D721Med (cell line): ENCODE measurements around the gene AGL.
"Not testable (repeated sequence)": the region's sequence is repeated elsewhere in the genome, so short reads cannot be mapped to it uniquely, and the experiment has no call there.

Experiments used
- DNase-seq: peaks from one replicate; pipeline ENCODE4 v3.0.0; 2011; ENCODE audit warnings: low spot score; ENCODE audit not compliant: insufficient read length
- FAIRE-seq: peaks from 2 replicates; lab custom pipeline; 2011; peaks lifted over from hg19 to GRCh38; lab: Jason Lieb, UNC
- CTCF ChIP-seq: IDR thresholded peaks from 2 replicates; pipeline ENCODE4 v1.5.1; 2012; ENCODE audit warnings: mild to moderate bottlenecking, control low read depth; ENCODE audit not compliant: insufficient read depth; ENCODE audit errors: missing control alignments

AGL gene

GRCh38 chr1:99887890-99888289 lies 37.7 kb downstream of the AGL start:
- no peak for TF ChIP-seq CTCF
- DNase-seq (no peak), FAIRE-seq (no peak)

- no peak for TF ChIP-seq CTCF
- DNase-seq, result no peak
- no peak for FAIRE-seq
Observed at GRCh38 chr1:99891997-99892396, 41.8 kb downstream of the AGL start.

- not testable (repeated sequence) for DNase-seq, FAIRE-seq
Observed at GRCh38 chr1:99903278-99903677, 53.1 kb downstream of the AGL start.

GRCh38 chr1:99906535-99906934 lies 56.4 kb downstream of the AGL start:
- TF ChIP-seq CTCF, result no peak
- DNase-seq (no peak), FAIRE-seq (no peak)

- no peak for TF ChIP-seq CTCF
- no peak for FAIRE-seq
- DNase-seq, result no peak
Observed at GRCh38 chr1:99917214-99917613, 67.1 kb downstream of the AGL start.

- FAIRE-seq (no peak), DNase-seq (no peak)
- TF ChIP-seq CTCF, result no peak
Observed at GRCh38 chr1:99919220-99919619, 69.1 kb downstream of the AGL start.

- FAIRE-seq, result no peak
Observed at GRCh38 chr1:99934801-99935200, 84.6 kb downstream of the AGL start.

More at GRCh38 chr1:99934801-99935200, 84.6 kb downstream of the AGL start:
- no peak for TF ChIP-seq CTCF
- no peak for DNase-seq
